SU-DHL-6 (cell line): ENCODE results near the gene FAU.
"Not testable (repeated sequence)": the region's sequence is repeated elsewhere in the genome, so short reads cannot be mapped to it uniquely, and the experiment has no call there.

Experiments
- H2AFZ ChIP-seq: fragments of 200-600 bp; sonication (generic); 2 replicates; pipeline ENCODE4 v1.6.1; 2014; ENCODE audit warnings: low read depth, mild to moderate bottlenecking, moderate library complexity, mixed read lengths, antibody characterized with exemption, low read length; ENCODE audit not compliant: severe bottlenecking
- H3F3A ChIP-seq: fragments of 200-600 bp; shearing (Covaris generic); 2 replicates; pipeline ENCODE4 v1.6.0; 2016; ENCODE audit warnings: antibody characterized with exemption, mild to moderate bottlenecking; ENCODE audit not compliant: insufficient read depth
- H3K27ac ChIP-seq: fragments of 200-600 bp; sonication (generic); 2 replicates; pipeline ENCODE4 v1.5.1; 2016; ENCODE audit warnings: low read depth, mild to moderate bottlenecking, low read length, moderate library complexity, mixed read lengths
- H3K27me3 ChIP-seq: fragments of 200-600 bp; sonication (generic), shearing (Covaris generic); 2 replicates; pipeline ENCODE4 v1.6.0; 2014; ENCODE audit warnings: mild to moderate bottlenecking, low read length
- H3K36me3 ChIP-seq: fragments of 200-600 bp; sonication (generic); 2 replicates; pipeline ENCODE4 v1.6.1; 2014; ENCODE audit warnings: mild to moderate bottlenecking, low read length, mixed read lengths
- H3K4me2 ChIP-seq: fragments of 300-600, 200-600 bp; shearing (Covaris generic), sonication (generic); 2 replicates; pipeline ENCODE4 v1.6.0; 2014; ENCODE audit warnings: low read length, low read depth, mild to moderate bottlenecking; ENCODE audit not compliant: poor library complexity, severe bottlenecking
- H3K4me3 ChIP-seq: fragments of 200-600 bp; sonication (generic); 2 replicates; pipeline ENCODE4 v1.5.1; 2014; ENCODE audit warnings: antibody characterized with exemption, low read length, mild to moderate bottlenecking, mixed read lengths; ENCODE audit not compliant: insufficient read depth, poor library complexity, severe bottlenecking
- H3K79me2 ChIP-seq: fragments of 200-600 bp; sonication (generic); 2 replicates; pipeline ENCODE4 v1.6.1; 2014; ENCODE audit warnings: mild to moderate bottlenecking, low read length, moderate library complexity; ENCODE audit not compliant: insufficient read depth
- H3K9ac ChIP-seq: fragments of 200-600 bp; sonication (generic); 2 replicates; pipeline ENCODE4 v1.7.0; 2014; ENCODE audit warnings: mild to moderate bottlenecking, low read length
- H3K9me2 ChIP-seq: fragments of 200-600 bp; sonication (generic); replicated peaks from 2 replicates; pipeline ENCODE4 v1.6.1; 2014; ENCODE audit warnings: low read length; ENCODE audit not compliant: insufficient read depth
- H3K9me3 ChIP-seq: fragments of 200-600 bp; sonication (generic); 2 replicates; pipeline ENCODE4 v1.6.1; 2014; ENCODE audit warnings: low read length, mixed read lengths; ENCODE audit not compliant: insufficient read depth
- H4K20me1 ChIP-seq: fragments of 200-600 bp; sonication (generic); 2 replicates; pipeline ENCODE4 v1.6.1; 2014; ENCODE audit warnings: low read depth, mild to moderate bottlenecking, antibody characterized with exemption, low read length, moderate library complexity, mixed read lengths
- EZH2phosphoT487 ChIP-seq: fragments of 200-600 bp; sonication (generic), shearing (Covaris generic); conservative IDR thresholded peaks from 2 replicates; pipeline ENCODE4 v1.6.1; 2018; ENCODE audit warnings: mild to moderate bottlenecking, antibody characterized with exemption, low read length, moderate library complexity, mixed read lengths
- TF ChIP-seq, protein P1 (sequence below): fragments of 200-600 bp; sonication (generic); IDR thresholded peaks from one replicate; pipeline ENCODE4 v1.5.1; 2017; ENCODE audit warnings: antibody characterized with exemption, mild to moderate bottlenecking, low read length, moderate library complexity; ENCODE audit not compliant: insufficient read depth, poor library complexity, severe bottlenecking

The FAU gene

DNA sequence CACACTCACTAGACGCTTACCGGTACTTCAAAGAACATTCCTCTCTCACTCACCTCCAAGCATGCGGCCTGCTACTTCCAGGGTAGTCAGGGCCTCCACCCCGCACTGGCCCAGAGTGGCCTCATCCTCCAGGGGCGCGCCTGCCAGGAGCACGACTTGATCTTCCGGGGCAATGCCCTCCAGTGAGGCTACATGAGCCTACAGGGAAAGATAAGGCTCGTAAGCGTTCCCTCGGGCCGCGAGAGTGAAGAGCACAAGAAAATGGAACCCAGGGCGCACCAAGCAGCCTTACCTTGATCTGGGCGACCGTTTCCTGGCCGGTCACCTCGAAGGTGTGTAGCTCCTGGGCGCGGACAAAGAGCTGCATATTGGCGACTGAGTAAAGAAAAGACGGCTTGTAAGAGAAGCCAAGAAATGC is 478 bp downstream of the FAU start:
- H3K4me3 ChIP-seq = peak overlapping the region; percentile 89
- H3K79me2 ChIP-seq = peaks cover 35% of the 10 kb centered on the region
- H3F3A ChIP-seq = peaks cover 44% of the 10 kb centered on the region

DNA sequence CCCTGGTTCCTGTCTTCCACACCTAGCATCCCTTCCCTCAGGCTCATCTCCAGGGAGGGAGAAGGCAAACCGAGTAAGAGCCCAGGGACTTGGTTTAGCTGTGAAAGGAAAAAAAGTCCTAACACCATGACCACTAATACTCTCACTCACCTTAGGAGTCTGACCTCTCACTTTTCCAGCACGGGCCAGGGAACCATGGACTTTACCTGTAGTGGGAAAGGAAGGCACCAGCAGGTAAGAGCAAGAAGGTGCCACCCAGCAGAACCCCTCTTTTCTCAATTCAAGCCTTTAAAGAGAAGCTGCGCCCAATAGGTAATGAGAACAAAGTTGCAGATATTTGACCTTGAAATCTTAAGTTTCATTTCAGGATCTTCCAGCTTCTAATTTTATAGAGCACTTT is 1.1 kb downstream of the FAU start:
- H3K27ac ChIP-seq = peak overlapping the region; percentile 71
- H2AFZ ChIP-seq = no peak overlapping the region
- no peaks in the 10 kb centered on the region for H4K20me1 ChIP-seq
- peaks cover 38% of the 10 kb centered on the region for H3F3A ChIP-seq
- no peaks in the 10 kb centered on the region for H3K9me2 ChIP-seq
- peak overlapping the region; percentile 89 for H3K4me3 ChIP-seq
- peak overlapping the region; percentile 95 for H3K9ac ChIP-seq
- H3K27me3 ChIP-seq = no peaks in the 10 kb centered on the region
- no peaks in the 10 kb centered on the region for H3K9me3 ChIP-seq
- peak overlapping the region; percentile 87 for H3K4me2 ChIP-seq
- H3K79me2 ChIP-seq = peaks cover 38% of the 10 kb centered on the region
- peaks cover 13% of the 10 kb centered on the region; the same call in 1 of the 2 replicates for H3K36me3 ChIP-seq
- TF ChIP-seq, protein P1, sequence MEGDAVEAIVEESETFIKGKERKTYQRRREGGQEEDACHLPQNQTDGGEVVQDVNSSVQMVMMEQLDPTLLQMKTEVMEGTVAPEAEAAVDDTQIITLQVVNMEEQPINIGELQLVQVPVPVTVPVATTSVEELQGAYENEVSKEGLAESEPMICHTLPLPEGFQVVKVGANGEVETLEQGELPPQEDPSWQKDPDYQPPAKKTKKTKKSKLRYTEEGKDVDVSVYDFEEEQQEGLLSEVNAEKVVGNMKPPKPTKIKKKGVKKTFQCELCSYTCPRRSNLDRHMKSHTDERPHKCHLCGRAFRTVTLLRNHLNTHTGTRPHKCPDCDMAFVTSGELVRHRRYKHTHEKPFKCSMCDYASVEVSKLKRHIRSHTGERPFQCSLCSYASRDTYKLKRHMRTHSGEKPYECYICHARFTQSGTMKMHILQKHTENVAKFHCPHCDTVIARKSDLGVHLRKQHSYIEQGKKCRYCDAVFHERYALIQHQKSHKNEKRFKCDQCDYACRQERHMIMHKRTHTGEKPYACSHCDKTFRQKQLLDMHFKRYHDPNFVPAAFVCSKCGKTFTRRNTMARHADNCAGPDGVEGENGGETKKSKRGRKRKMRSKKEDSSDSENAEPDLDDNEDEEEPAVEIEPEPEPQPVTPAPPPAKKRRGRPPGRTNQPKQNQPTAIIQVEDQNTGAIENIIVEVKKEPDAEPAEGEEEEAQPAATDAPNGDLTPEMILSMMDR = no peak
- no peak for TF ChIP-seq EZH2phosphoT487

More for the DNA sequence above, 478 bp downstream of the FAU start:
- Histone ChIP-seq H3K9ac (peak overlapping the region; percentile 95), H3K27ac (peak overlapping the region; percentile 71), H4K20me1 (no peaks in the 10 kb centered on the region), H3K27me3 (no peaks in the 10 kb centered on the region), H3K9me3 (no peaks in the 10 kb centered on the region), H3K4me2 (peak overlapping the region; percentile 87), H2AFZ (no peak overlapping the region), H3K9me2 (no peaks in the 10 kb centered on the region), H3K36me3 (peaks cover 13% of the 10 kb centered on the region; the same call in 1 of the 2 replicates)
- TF ChIP-seq, protein P1 = no peak
- TF ChIP-seq EZH2phosphoT487 = no peak

DNA sequence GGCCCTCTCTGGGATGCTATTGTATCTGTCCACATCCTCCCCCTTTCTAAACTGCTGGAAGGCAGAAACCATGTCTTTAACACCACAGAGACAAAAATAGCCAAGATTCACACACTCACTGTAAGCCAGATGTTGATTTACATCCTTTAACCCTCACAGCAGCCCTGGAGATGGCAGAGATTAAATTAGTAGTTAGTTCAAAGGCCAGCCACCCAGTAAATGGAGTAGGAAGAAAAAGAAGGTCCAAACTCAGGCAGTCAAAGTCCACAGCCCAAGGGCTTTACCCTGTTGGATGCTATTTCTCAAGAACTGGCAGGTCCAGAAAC is 2.3 kb downstream of the FAU start:
- peaks cover 13% of the 10 kb centered on the region; the same call in 1 of the 2 replicates for H3K36me3 ChIP-seq
- no peak overlapping the region for H2AFZ ChIP-seq
- no peaks in the 10 kb centered on the region for H3K9me2 ChIP-seq
- H4K20me1 ChIP-seq = no peaks in the 10 kb centered on the region
- no peaks in the 10 kb centered on the region for H3K9me3 ChIP-seq
- no peak for TF ChIP-seq EZH2phosphoT487
- peak overlapping the region; percentile 95 for H3K9ac ChIP-seq
- H3K4me2 ChIP-seq = peak overlapping the region; percentile 87
- no peaks in the 10 kb centered on the region for H3K27me3 ChIP-seq
- peaks cover 34% of the 10 kb centered on the region for H3K79me2 ChIP-seq
- H3F3A ChIP-seq = peaks cover 35% of the 10 kb centered on the region
- no peak overlapping the region for H3K4me3 ChIP-seq
- H3K27ac ChIP-seq = peak overlapping the region; percentile 71

DNA sequence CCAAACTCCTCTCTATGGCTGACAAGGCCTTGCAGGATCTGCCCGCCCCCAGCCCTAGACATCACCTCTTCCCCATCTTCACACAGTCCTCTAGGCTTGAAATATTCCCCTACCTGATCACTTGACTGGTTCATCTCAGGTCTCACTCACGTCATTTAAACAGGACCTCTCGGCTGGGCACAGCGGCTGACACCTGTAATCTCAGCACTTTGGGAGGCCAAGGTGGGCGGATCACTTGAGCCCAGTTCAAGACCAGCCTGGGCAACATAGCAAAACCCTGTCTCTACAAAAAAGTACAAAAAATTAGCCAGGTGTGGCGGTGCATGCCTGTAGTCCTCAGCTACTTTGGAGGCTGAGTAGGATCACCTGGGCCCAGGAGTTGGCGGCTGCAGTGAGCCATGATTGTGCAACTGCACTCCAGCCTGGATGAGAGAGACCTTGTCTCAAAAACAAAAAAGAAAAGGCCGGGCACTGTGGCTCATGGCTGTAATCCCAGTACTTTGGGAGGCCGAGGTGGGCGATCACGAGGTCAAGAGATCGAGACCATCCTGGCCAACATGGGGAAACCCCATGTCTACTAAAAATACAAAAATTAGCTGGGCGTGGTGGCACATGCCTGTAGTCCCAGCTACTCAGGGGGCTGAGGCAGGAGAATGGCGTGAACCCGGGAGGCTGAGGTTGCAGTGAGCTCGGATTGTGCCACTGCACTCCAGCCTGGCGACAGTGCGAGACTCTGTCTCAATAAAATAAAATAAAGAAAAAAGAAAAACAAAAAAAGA is 2.9 kb downstream of the FAU start:
- not testable (repeated sequence) for H3K9me3 ChIP-seq, H3K9me2 ChIP-seq, H2AFZ ChIP-seq, H3K4me3 ChIP-seq, H3K4me2 ChIP-seq, H4K20me1 ChIP-seq, H3K27me3 ChIP-seq
- Histone ChIP-seq H3K27ac (peak overlapping the region; percentile 71), H3K36me3 (peaks cover 13% of the 10 kb centered on the region; the same call in 1 of the 2 replicates), H3K9ac (peak overlapping the region; percentile 95; the same call in 1 of the 2 replicates), H3K79me2 (peaks cover 34% of the 10 kb centered on the region), H3F3A (peaks cover 38% of the 10 kb centered on the region)
